K562 (cell line): ENCODE results near the gene PLXDC2. TPM values are rescaled to one million over a fixed set of nuclear protein-coding genes. Genes with fewer than 3 reads are reported as not detected.

ENCODE experiments used
- ATAC-seq: fragments of 200-7000 bp; cut with Tn5 transposase; 3 replicates; pipeline ENCODE4 v1.9.1; 2020; ENCODE audit warnings: moderate library complexity
- BruUV-seq: library from RNA; stranded (reverse); fragments of 400-500 nt; replicated peaks from 2 replicates; lab custom pipeline; 2021; lab: Mats Ljungman, UMichigan
- CTCF ChIA-PET: fragments of 300-600 bp; formaldehyde crosslinking; extraction: SDS; loops from one replicate; lab custom pipeline; 2021; ENCODE audit warnings: low intra/inter-chr PET ratio; lab: Yijun Ruan, JAX
- POLR2A ChIA-PET: fragments of 300-600, 350-650 bp; sonication (Branson Sonifier 250); formaldehyde crosslinking; extraction: SDS; loops from one replicate; lab custom pipeline; 2021; ENCODE audit warnings: antibody characterized with exemption, inconsistent platforms; lab: Yijun Ruan, JAX
- DNase-seq, 4 experiments: peaks; one replicate each; pipeline versions ENCODE4 v3.0.0 to v3.0.0-alpha.2; 2011 to 2018; ENCODE audit warnings: low spot score in 3 of 4, mixed read lengths in 3 of 4; ENCODE audit errors: extremely low read depth in 1 of 4
- FAIRE-seq: peaks from 2 replicates; lab custom pipeline; 2011; peaks lifted over from hg19 to GRCh38; lab: Jason Lieb, UNC
- H2AFZ ChIP-seq: 2 replicates; pipeline ENCODE4 v1.6.0; 2011; ENCODE audit warnings: low read depth, low read length, control low read depth, inconsistent platforms
- H3K27ac ChIP-seq: fragments of 200-600 bp; 3 replicates; pipeline ENCODE4 v1.8.0; 2011; ENCODE audit warnings: low read depth, mild to moderate bottlenecking, control low read depth, inconsistent platforms, low read length, moderate library complexity, mixed read lengths; ENCODE audit errors: extremely low read depth
- H3K27me3 ChIP-seq, 2 experiments: fragments of 300-600 bp in 1 of 2; 2 replicates in 1 of 2; 3 replicates in 1 of 2; pipeline versions ENCODE4 v1.6.0 to v1.8.0; 2011; ENCODE audit warnings: inconsistent platforms in 2 of 2, low read length in 2 of 2, mild to moderate bottlenecking in 1 of 2, mixed read lengths in 1 of 2, moderate library complexity in 1 of 2; ENCODE audit not compliant: control insufficient read depth in 2 of 2, insufficient read depth in 2 of 2
- H3K36me3 ChIP-seq: fragments of 300-600 bp; 3 replicates; pipeline ENCODE4 v1.8.0; 2011; ENCODE audit warnings: mild to moderate bottlenecking, low read length, inconsistent platforms; ENCODE audit not compliant: control insufficient read depth, insufficient read depth
- H3K4me1 ChIP-seq, 2 experiments: fragments of 200-600 bp in 1 of 2; replicated peaks in 1 of 2; 2 replicates in 1 of 2; 3 replicates in 1 of 2; pipeline versions ENCODE4 v1.5.1 to v1.8.0; 2011; ENCODE audit warnings: inconsistent platforms in 2 of 2, low read length in 2 of 2, mild to moderate bottlenecking in 1 of 2, mixed read lengths in 1 of 2, moderate library complexity in 1 of 2; ENCODE audit not compliant: control insufficient read depth in 2 of 2, insufficient read depth in 2 of 2
- H3K4me2 ChIP-seq: 2 replicates; pipeline ENCODE4 v1.6.1; 2011; ENCODE audit warnings: low read length, control low read depth, inconsistent platforms, mixed read lengths; ENCODE audit not compliant: insufficient read depth
- H3K4me3 ChIP-seq: fragments of 200-600 bp; sonication (generic), shearing (Covaris generic); 2 replicates; pipeline ENCODE4 v1.5.1; 2016; ENCODE audit warnings: control low read depth, inconsistent platforms
- H3K79me2 ChIP-seq: fragments of 200-600 bp; 3 replicates; pipeline ENCODE4 v1.8.0; 2011; ENCODE audit warnings: low read length, inconsistent platforms; ENCODE audit not compliant: control insufficient read depth, insufficient read depth
- H3K9ac ChIP-seq, 2 experiments: 2 replicates each; pipeline versions ENCODE4 v1.6.0 to v1.6.1; 2011; ENCODE audit warnings: low read depth in 2 of 2, low read length in 2 of 2, control low read depth in 1 of 2, inconsistent platforms in 1 of 2, mild to moderate bottlenecking in 1 of 2, mixed read lengths in 1 of 2; ENCODE audit not compliant: insufficient read depth in 1 of 2
- H3K9me1 ChIP-seq: one replicate; pipeline ENCODE4 v1.6.0; 2011; ENCODE audit warnings: inconsistent platforms, mild to moderate bottlenecking, low read length, moderate library complexity; ENCODE audit not compliant: control insufficient read depth, insufficient read depth
- H3K9me3 ChIP-seq: replicated peaks from 2 replicates; pipeline ENCODE4 v1.5.1; 2011; ENCODE audit warnings: low read depth, low read length, inconsistent platforms; ENCODE audit not compliant: control insufficient read depth, insufficient read depth
- H4K20me1 ChIP-seq: replicated peaks from 2 replicates; pipeline ENCODE4 v1.6.1; 2011; ENCODE audit warnings: low read length, inconsistent platforms, mixed read lengths; ENCODE audit not compliant: control insufficient read depth, insufficient read depth
- BRD9 ChIP-seq: fragments of 450-650 bp; IDR thresholded peaks from 2 replicates; pipeline ENCODE4 v1.6.1; 2018; ENCODE audit warnings: low read depth; ENCODE audit not compliant: partially characterized antibody
- EWSR1 ChIP-seq: fragments of 450-650 bp; IDR thresholded peaks from 2 replicates; pipeline ENCODE4 v1.6.1; 2018; ENCODE audit warnings: borderline replicate concordance, mild to moderate bottlenecking, low read depth, moderate library complexity; ENCODE audit not compliant: partially characterized antibody
- PCBP2 ChIP-seq: fragments of 200-400 bp; formaldehyde crosslinking; IDR thresholded peaks from 2 replicates; pipeline ENCODE4 v1.6.1; 2018; ENCODE audit warnings: low read length, low read depth, mild to moderate bottlenecking, moderate library complexity; ENCODE audit not compliant: poor library complexity, severe bottlenecking
- SAFB ChIP-seq: fragments of 200-400 bp; formaldehyde crosslinking; IDR thresholded peaks from 2 replicates; pipeline ENCODE4 v1.6.1; 2017; ENCODE audit warnings: low read depth, low read length, borderline replicate concordance
- SIRT6 ChIP-seq: IDR thresholded peaks from one replicate; pipeline ENCODE4 v1.6.1; 2012; ENCODE audit warnings: low read depth, mild to moderate bottlenecking, control low read depth, inconsistent platforms, low read length, moderate library complexity
- SMARCA4 ChIP-seq: fragments of 450-650 bp; IDR thresholded peaks from 2 replicates; pipeline ENCODE4 v1.6.1; 2016
- TRIM28 ChIP-seq: fragments of 450-650 bp; IDR thresholded peaks from 2 replicates; pipeline ENCODE4 v1.6.1; 2017
- ZNF140 ChIP-seq: fragments of 250-450 bp; sonication (Bioruptor Pico); IDR thresholded peaks from 2 replicates; pipeline ENCODE4 v1.8.0; 2021; ENCODE audit warnings: moderate library complexity, mild to moderate bottlenecking, inconsistent platforms
- ZNF318 ChIP-seq, 2 experiments: fragments of 450-650 bp; IDR thresholded peaks; 2 replicates each; pipeline ENCODE4 v1.6.1; 2016; ENCODE audit warnings: mild to moderate bottlenecking in 2 of 2, borderline replicate concordance in 1 of 2, low read depth in 1 of 2, moderate library complexity in 1 of 2
- WGBS: fragments of 100-300 bp; shearing (Covaris generic); methylation state at CpG from one replicate; pipeline ENCODE4 v1.1.6; 2016; ENCODE audit warnings: low coverage, mixed read lengths; ENCODE audit not compliant: insufficient coverage; ENCODE audit errors: missing lambda C conversion rate; 5-methylcytosine and 5-hydroxymethylcytosine counted together
- in situ Hi-C: fragments of 300-500 bp; cut with MboI; formaldehyde crosslinking; loops from 4 replicates; pipeline ENCODE4 v1.15.0; 2018; ENCODE audit warnings: inconsistent platforms, mixed read lengths
- intact Hi-C: fragments of 100-400 bp; cut with micrococcal nuclease; formaldehyde crosslinking; loops from 2 replicates; pipeline ENCODE4 v1.14.2; 2022
- polyA plus RNA-seq, 8 experiments: library from polyadenylated mRNA; depleted of rRNA in 4 of 8; stranded (reverse) in 5 of 8; unstranded in 3 of 8; fragments of >200 nt; fragmentation: Nextera tagmentation in 2 of 8; fragmentation: Illumina TruSeq in 1 of 8; extraction: Ambion mirVana in 2 of 8; extraction: Trizol in 1 of 8; gene quantifications; 2 replicates each; pipeline versions ENCODE4 v1.2.1 to v1.2.3, GENCODE V29; 2011 to 2014; ENCODE audit warnings: inconsistent platforms in 1 of 8, missing spikeins in 1 of 8
- total RNA-seq, 7 experiments: library from RNA; depleted of rRNA in 6 of 7; stranded (reverse); fragments of >200 nt in 6 of 7; fragmentation: Illumina TruSeq in 2 of 7; extraction: Trizol in 2 of 7; gene quantifications; 2 replicates each; pipeline versions ENCODE4 v1.2.1 to v1.2.3, GENCODE V29; 2011 to 2021; ENCODE audit warnings: low replicate concordance in 1 of 7
- TF ChIP-seq, protein P1 (sequence below): fragments of 450-650 bp; IDR thresholded peaks from 2 replicates; pipeline ENCODE4 v1.6.1; 2016; ENCODE audit warnings: mild to moderate bottlenecking

The PLXDC2 gene
- total and polyA plus RNA-seq, 9 of the 15 experiments (the other 6 are each of a cell fraction or from before 2014, with no cell fraction given): 0.01 to 0.33 (median 0.10) TPM; not detected in 3

- TF ChIP-seq, protein P1, sequence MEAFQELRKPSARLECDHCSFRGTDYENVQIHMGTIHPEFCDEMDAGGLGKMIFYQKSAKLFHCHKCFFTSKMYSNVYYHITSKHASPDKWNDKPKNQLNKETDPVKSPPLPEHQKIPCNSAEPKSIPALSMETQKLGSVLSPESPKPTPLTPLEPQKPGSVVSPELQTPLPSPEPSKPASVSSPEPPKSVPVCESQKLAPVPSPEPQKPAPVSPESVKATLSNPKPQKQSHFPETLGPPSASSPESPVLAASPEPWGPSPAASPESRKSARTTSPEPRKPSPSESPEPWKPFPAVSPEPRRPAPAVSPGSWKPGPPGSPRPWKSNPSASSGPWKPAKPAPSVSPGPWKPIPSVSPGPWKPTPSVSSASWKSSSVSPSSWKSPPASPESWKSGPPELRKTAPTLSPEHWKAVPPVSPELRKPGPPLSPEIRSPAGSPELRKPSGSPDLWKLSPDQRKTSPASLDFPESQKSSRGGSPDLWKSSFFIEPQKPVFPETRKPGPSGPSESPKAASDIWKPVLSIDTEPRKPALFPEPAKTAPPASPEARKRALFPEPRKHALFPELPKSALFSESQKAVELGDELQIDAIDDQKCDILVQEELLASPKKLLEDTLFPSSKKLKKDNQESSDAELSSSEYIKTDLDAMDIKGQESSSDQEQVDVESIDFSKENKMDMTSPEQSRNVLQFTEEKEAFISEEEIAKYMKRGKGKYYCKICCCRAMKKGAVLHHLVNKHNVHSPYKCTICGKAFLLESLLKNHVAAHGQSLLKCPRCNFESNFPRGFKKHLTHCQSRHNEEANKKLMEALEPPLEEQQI: no peak
- TF ChIP-seq SIRT6: no peak
- TF ChIP-seq TRIM28: no peak
- TF ChIP-seq PCBP2: no peak
- TF ChIP-seq SMARCA4: no peak
These were observed 271.1 kb downstream of the PLXDC2 start (continued) for GRCh38 chr10:20087353-20087752.

GRCh38 chr10:20088061-20088701, 271.9 kb downstream of the PLXDC2 start:
- CTCF ChIA-PET: no interaction called here
- POLR2A ChIA-PET: no interaction called here
- TF ChIP-seq EWSR1 (no peak), BRD9 (no peak), ZNF318 (IDR thresholded peaks at IDR 0.05; ENCODE audit: borderline replicate concordance in 1 of 2, low read depth in 1 of 2) (no peak), SAFB (no peak), ZNF140 (CRISPR knock-in tag) (no peak)

More at GRCh38 chr10:20088061-20088701, 271.9 kb downstream of the PLXDC2 start:
- H3K4me3 ChIP-seq: no peak overlapping the region
- no peak for ATAC-seq
- H3K4me2 ChIP-seq: no peak overlapping the region
- no peak overlapping the region for H3K27ac ChIP-seq
- no peak overlapping the region for H2AFZ ChIP-seq
- no peak for DNase-seq
- no peak overlapping the region for H3K9ac ChIP-seq
- H3K9me3 ChIP-seq: no peaks in the 10 kb centered on the region
- BruUV-seq: no TSS peak
- in situ Hi-C loops: no loop called here
- WGBS: 0% methylated on average over 1 of the region's 1 CpG
- H3K36me3 ChIP-seq: no peaks in the 10 kb centered on the region
- H4K20me1 ChIP-seq: no peaks in the 10 kb centered on the region
- H3K27me3 ChIP-seq: no peaks in the 10 kb centered on the region
- no peak for FAIRE-seq
- H3K79me2 ChIP-seq: no peaks in the 10 kb centered on the region
- intact Hi-C loops: no loop called here
- H3K4me1 ChIP-seq: no peaks in the 10 kb centered on the region
- H3K9me1 ChIP-seq: no peaks in the 10 kb centered on the region
